ENCODE results near the gene CAND2.

CAND2 gene

GRCh38 chr3:12796171-12797123, at the start of gene CAND2:
CAND2 (plus strand) TSS chr3:12796680; CDS start chr3:12796721, 41 bp downstream.
- FAIRE-seq: no peak
- no peak for DNase-seq (ENCODE audit: extremely low spot score, insufficient read length, low read depth)

- FAIRE-seq (no peak), DNase-seq (ENCODE audit: extremely low spot score, insufficient read length, low read depth) (no peak)
These were observed 48.0 kb upstream of the CAND2 start for GRCh38 chr3:12748477-12748876.

GRCh38 chr3:12750223-12750622, 46.3 kb upstream of the CAND2 start:
- no peak for DNase-seq (ENCODE audit: extremely low spot score, insufficient read length, low read depth)
- FAIRE-seq: no peak

GRCh38 chr3:12750658-12751071, 45.8 kb upstream of the CAND2 start:
- no peak for DNase-seq (ENCODE audit: extremely low spot score, insufficient read length, low read depth)
- peak; percentile 78 for FAIRE-seq

GRCh38 chr3:12751571-12751970, 44.9 kb upstream of the CAND2 start:
- DNase-seq (ENCODE audit: extremely low spot score, insufficient read length, low read depth) (no peak), FAIRE-seq (no peak)

- DNase-seq (ENCODE audit: extremely low spot score, insufficient read length, low read depth) (no peak), FAIRE-seq (no peak)
These were observed 44.4 kb upstream of the CAND2 start for GRCh38 chr3:12752102-12752501.

GRCh38 chr3:12752809-12753208, 43.7 kb upstream of the CAND2 start:
- no peak for DNase-seq (ENCODE audit: extremely low spot score, insufficient read length, low read depth)

GRCh38 chr3:12753275-12754028, 43.0 kb upstream of the CAND2 start:
- no peak for FAIRE-seq
- no peak for DNase-seq (ENCODE audit: extremely low spot score, insufficient read length, low read depth)

More at GRCh38 chr3:12752809-12753208, 43.7 kb upstream of the CAND2 start:
- FAIRE-seq: no peak

- DNase-seq (ENCODE audit: extremely low spot score, insufficient read length, low read depth) (no peak), FAIRE-seq (no peak)
These were observed 42.2 kb upstream of the CAND2 start for GRCh38 chr3:12754313-12754712.

GRCh38 chr3:12755754-12756153, 40.7 kb upstream of the CAND2 start:
- DNase-seq (ENCODE audit: extremely low spot score, insufficient read length, low read depth) (no peak), FAIRE-seq (no peak)

- no peak for DNase-seq (ENCODE audit: extremely low spot score, insufficient read length, low read depth)
These were observed 40.3 kb upstream of the CAND2 start for GRCh38 chr3:12756175-12756574.

GRCh38 chr3:12756635-12757034, 39.8 kb upstream of the CAND2 start:
- DNase-seq (ENCODE audit: extremely low spot score, insufficient read length, low read depth): no peak
- FAIRE-seq: no peak

More at GRCh38 chr3:12756175-12756574, 40.3 kb upstream of the CAND2 start:
- FAIRE-seq: no peak

GRCh38 chr3:12758025-12758781, 38.3 kb upstream of the CAND2 start:
- peak; percentile 81 for FAIRE-seq

GRCh38 chr3:12759097-12759679, 37.3 kb upstream of the CAND2 start, which contains the start of gene TMEM40:
TMEM40 (minus strand) TSS chr3:12759259; CDS start chr3:12749832, 9,427 bp downstream.
- FAIRE-seq (no peak), DNase-seq (ENCODE audit: extremely low spot score, insufficient read length, low read depth) (no peak)

More at GRCh38 chr3:12758025-12758781, 38.3 kb upstream of the CAND2 start:
- no peak for DNase-seq (ENCODE audit: extremely low spot score, insufficient read length, low read depth)

GRCh38 chr3:12759693-12760565, 36.6 kb upstream of the CAND2 start:
- no peak for FAIRE-seq
- DNase-seq (ENCODE audit: extremely low spot score, insufficient read length, low read depth): no peak

GRCh38 chr3:12764171-12764776, 32.2 kb upstream of the CAND2 start:
- no peak for DNase-seq (ENCODE audit: extremely low spot score, insufficient read length, low read depth)
- FAIRE-seq: no peak

GRCh38 chr3:12766541-12766940, 29.9 kb upstream of the CAND2 start:
- no peak for FAIRE-seq
- DNase-seq (ENCODE audit: extremely low spot score, insufficient read length, low read depth): no peak

Data from GM18507 (cell line).